Amniotic stem cell (primary cell): Measurements from ENCODE around the gene HLA-DRB5.
"Not testable (repeated sequence)": the region's sequence is repeated elsewhere in the genome, so short reads cannot be mapped to it uniquely, and the experiment has no call there.

Experiments used
- DNase-seq: peaks from one replicate; lab custom pipeline; 2025; lab: John Stamatoyannopoulos, UW

HLA-DRB5 gene

GRCh38 chr6:32501016-32501415, 29.1 kb downstream of the HLA-DRB5 start:
- no peak for DNase-seq

GRCh38 chr6:32492351-32492750, 37.7 kb downstream of the HLA-DRB5 start:
- no peak for DNase-seq

DNA sequence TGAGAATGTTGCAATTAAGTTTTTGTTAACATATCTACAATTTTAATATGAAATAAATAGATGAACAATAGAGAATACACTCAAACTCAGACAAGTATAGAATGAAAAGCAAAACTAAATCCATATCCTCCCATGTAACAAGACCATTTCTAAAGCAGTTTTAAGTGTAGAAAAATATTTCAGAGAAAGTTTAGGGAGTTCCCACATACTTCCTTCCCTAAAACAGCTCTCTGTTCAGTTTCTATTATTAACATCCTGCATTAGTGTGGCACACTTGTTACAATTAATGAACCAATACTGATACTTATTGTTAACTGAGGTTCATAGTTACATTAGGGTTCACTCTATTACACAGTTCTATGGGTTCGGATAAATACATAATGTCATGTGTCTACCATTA, 38.4 kb downstream of the HLA-DRB5 start:
- no peak for DNase-seq

- no peak for DNase-seq
These were observed 42.0 kb downstream of the HLA-DRB5 start for GRCh38 chr6:32488083-32488482.

GRCh38 chr6:32484614-32484998, 45.5 kb downstream of the HLA-DRB5 start:
- no peak for DNase-seq

GRCh38 chr6:32483968-32484613, 46.0 kb downstream of the HLA-DRB5 start:
- no peak for DNase-seq

- no peak for DNase-seq
These were observed 54.5 kb downstream of the HLA-DRB5 start for GRCh38 chr6:32475392-32476206.

DNA sequence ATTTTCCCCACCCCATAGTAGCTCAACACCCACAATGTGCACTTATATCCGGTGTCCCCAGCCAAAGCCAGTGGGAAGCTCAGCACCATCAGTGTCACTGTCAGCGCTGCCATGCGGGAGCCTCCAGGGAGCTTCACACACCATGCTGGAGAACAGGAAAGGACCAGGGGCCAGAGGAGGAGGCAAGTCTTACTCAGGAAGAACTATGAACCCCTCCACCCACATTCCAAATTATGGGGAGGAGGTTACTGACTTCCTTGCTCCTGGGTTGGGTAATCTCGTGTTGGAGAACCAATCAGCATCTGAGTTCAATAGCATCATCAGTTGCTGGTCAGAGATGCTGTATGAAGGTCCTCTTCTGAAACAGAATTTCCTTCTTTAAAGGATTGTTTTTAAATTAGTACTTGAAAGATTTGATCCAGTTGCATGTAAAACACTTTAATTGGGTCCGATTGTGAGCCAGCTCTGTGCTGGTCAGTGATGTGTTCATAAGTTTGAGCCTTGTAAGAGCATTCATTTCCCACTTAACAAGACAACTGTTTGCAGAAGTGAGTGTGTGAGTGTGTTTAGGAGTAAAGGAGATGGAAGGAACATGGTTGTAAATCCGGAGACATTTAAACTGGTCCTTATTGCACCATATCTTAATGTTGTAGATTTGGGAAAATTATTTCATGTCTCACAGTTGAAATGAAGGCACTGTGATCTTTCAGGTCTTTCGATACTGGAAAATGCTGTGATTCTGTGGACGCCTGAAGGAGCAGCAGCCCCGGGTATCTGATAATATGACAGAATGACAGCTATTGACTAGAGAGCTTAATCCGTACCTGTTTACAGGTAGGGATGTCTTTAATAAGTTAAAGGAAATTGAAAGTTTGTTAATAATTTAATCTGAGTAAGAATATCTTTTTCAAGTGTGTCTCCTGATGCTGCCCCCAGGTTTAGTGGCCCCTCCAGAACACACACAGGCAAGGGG, 56.4 kb downstream of the HLA-DRB5 start:
- not testable (repeated sequence) for DNase-seq

- DNase-seq, result no peak
These were observed 57.2 kb downstream of the HLA-DRB5 start for GRCh38 chr6:32472781-32473375.

GRCh38 chr6:32467743-32468503, 62.2 kb downstream of the HLA-DRB5 start:
- DNase-seq, result not testable (repeated sequence)
